GM06990 (cell line): ENCODE measurements around the gene LPP.

ENCODE experiments used
- DNase-seq: peaks from one replicate; pipeline ENCODE4 v3.0.0-alpha.2; 2011; ENCODE audit not compliant: insufficient read length; ENCODE audit errors: extremely low read depth
- H3K27me3 ChIP-seq: replicated peaks from 2 replicates; pipeline ENCODE4 v1.6.0; 2011; ENCODE audit warnings: low read length; ENCODE audit not compliant: control insufficient read depth, insufficient read depth
- H3K36me3 ChIP-seq: 2 replicates; pipeline ENCODE4 v1.5.1; 2011; ENCODE audit warnings: low read length; ENCODE audit not compliant: control insufficient read depth, insufficient read depth
- H3K4me3 ChIP-seq: replicated peaks from 2 replicates; pipeline ENCODE4 v1.5.1; 2011; ENCODE audit warnings: low read depth, mild to moderate bottlenecking, control low read depth, low read length
- CTCF ChIP-seq: IDR thresholded peaks from 2 replicates; pipeline ENCODE4 v1.5.1; 2011; ENCODE audit warnings: low read length, control low read depth, mild to moderate bottlenecking, inconsistent platforms; ENCODE audit not compliant: insufficient read depth, poor library complexity, severe bottlenecking

The LPP gene

DNA sequence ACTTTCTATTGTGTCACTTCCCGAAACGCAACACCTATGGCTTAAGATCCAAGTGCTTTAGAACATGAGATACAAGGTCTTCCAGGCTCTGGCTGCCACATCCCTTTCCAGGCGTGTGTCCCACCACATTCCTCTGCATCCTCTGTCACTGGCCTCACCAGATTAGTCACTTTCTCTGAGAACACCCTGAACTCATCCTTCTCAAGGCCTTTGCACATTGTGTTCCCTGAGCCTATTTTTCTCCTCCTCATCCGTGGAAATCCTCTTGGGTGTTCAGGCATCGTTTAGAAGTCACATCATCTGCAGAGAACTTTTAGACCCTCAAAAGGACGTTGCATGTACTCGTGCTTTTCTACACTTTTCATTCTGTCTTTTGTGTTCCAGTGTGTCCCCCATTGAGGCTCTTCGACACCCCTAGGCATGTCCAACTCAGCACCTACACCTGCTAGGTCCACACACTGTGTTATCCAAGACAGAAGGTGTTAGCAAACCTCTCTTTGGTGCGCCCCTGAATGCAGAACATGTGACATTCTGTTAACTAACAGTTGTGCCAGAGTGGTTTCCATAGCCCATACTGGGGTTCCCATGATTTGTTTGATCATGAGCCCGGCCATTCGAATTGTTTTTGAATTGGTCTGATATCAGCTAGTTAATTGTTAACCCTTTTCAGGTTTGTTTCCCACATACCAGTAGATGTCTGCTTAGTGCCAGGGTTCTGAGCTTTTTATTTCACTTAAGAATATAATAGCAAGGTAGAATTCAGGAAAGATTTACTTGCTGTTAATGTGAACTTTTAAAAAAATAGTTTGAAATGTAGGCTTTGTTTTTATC is 67.2 kb downstream of the LPP start:
- DNase-seq: no peak
- H3K4me3 ChIP-seq: no peak overlapping the region
- H3K27me3 ChIP-seq: no peaks in the 10 kb centered on the region
- no peak for TF ChIP-seq CTCF
- H3K36me3 ChIP-seq: no peaks in the 10 kb centered on the region

DNA sequence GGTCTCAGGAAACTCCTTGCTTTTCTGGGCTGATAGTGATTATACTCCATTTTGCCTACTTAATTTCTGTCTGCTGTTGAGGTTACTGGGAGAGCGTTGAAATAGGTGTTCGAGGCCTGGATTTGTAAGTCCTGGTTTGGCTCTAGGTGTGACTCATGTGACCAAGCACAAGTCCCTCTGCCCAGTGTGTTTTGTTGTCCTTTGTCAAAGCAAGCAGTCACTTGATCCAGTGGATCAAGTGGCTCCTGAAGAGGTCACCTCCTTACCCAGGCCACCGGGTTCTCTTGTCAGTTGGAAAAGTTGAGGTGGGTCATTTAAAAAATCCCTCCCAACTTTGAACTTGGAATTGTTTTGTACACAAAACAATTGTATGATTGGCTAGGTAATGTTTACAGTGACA is 70.0 kb downstream of the LPP start:
- no peak for TF ChIP-seq CTCF
- Histone ChIP-seq H3K4me3 (no peak overlapping the region), H3K36me3 (no peaks in the 10 kb centered on the region), H3K27me3 (0 out of 2 replicates have a peak, but pooled peaks cover 1% of the 10 kb centered on the region)
- no peak for DNase-seq

- Histone ChIP-seq H3K4me3 (no peak overlapping the region), H3K36me3 (no peaks in the 10 kb centered on the region), H3K27me3 (0 out of 2 replicates have a peak, but pooled peaks cover 1% of the 10 kb centered on the region)
- TF ChIP-seq CTCF: no peak
- no peak for DNase-seq
Observed at GRCh38 chr3:188227442-188227841, 73.5 kb downstream of the LPP start.

DNA sequence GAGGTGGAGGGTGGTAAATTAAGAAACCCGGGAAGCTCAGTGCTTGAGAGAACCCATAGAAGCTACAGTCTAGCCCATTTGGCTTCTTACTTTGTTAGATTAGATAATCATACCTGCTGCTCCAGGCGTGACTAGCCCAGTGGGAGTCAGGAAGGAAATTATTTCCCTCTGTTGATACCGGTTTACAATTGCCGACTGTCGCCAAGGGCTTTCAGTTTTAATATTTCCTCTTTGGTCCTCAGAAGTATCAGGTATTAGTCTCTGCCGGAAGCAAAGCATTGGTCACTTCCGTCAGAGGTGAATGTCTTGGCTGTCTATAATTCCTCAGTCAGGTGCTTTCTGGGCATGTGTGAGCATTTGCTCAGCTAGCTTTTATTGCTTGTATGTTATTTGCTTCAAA is 75.2 kb downstream of the LPP start:
- TF ChIP-seq CTCF: no peak
- DNase-seq: no peak
- Histone ChIP-seq H3K4me3 (no peak overlapping the region), H3K36me3 (no peaks in the 10 kb centered on the region), H3K27me3 (0 out of 2 replicates have a peak, but pooled peaks cover 1% of the 10 kb centered on the region)

DNA sequence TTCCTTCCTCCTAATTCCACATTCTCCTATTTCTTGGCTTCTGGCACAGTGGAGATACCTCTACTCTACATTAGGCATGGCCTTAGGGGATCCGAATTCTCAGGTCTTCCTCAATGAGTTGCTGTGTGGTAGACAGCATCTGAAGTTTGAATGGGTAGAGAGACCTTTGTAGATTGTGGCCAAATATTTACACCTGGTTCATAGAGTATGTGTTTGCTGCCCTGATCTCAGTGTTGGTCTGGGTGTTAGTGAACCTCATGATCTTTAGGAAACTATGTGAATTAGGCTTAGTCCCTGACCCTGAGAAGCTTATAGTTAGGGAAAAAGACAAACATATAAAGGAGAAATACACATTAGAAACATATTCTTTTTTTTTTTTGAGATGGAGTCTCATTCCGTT is 75.8 kb downstream of the LPP start:
- Histone ChIP-seq H3K27me3 (0 out of 2 replicates have a peak, but pooled peaks cover 1% of the 10 kb centered on the region), H3K36me3 (no peaks in the 10 kb centered on the region), H3K4me3 (no peak overlapping the region)
- no peak for DNase-seq
- TF ChIP-seq CTCF: no peak
